IMR-90 (cell line): ENCODE measurements around the gene ZNF750. TPM values are rescaled to one million over a fixed set of nuclear protein-coding genes. Genes with fewer than 3 reads are reported as not detected.

Experiments used
- ATAC-seq: fragments of 200-7000 bp; cut with Tn5 transposase; 2 replicates; pipeline ENCODE4 v1.9.1; 2020; ENCODE audit warnings: low read depth, mild to moderate bottlenecking, moderate library complexity
- BruUV-seq: library from RNA; stranded (reverse); fragments of 400-500 nt; replicated peaks from 2 replicates; lab custom pipeline; 2021; lab: Mats Ljungman, UMichigan
- CTCF ChIA-PET: fragments of 300-600 bp; formaldehyde crosslinking; extraction: SDS; loops from one replicate; lab custom pipeline; 2021; ENCODE audit warnings: antibody characterized with exemption; lab: Yijun Ruan, JAX
- POLR2A ChIA-PET: fragments of 300-600 bp; sonication (Branson Sonifier 250); formaldehyde crosslinking; loops from one replicate; lab custom pipeline; 2022; ENCODE audit warnings: antibody characterized with exemption; ENCODE audit not compliant: unreplicated experiment; lab: Charles Lee
- DNase-seq: peaks from one replicate; pipeline ENCODE4 v3.0.0; 2013
- H2AFZ ChIP-seq: replicated peaks from 2 replicates; pipeline ENCODE3; 2013; ENCODE audit warnings: low read length, mild to moderate bottlenecking; ENCODE audit not compliant: poor library complexity
- H2AK5ac ChIP-seq: 2 replicates; pipeline ENCODE4 v1.6.1; 2013; ENCODE audit warnings: low read depth, low read length, inconsistent platforms
- H2AK9ac ChIP-seq: replicated peaks from 2 replicates; pipeline ENCODE3; 2013; ENCODE audit warnings: mild to moderate bottlenecking, low read depth, low read length, moderate library complexity; ENCODE audit not compliant: poor library complexity
- H2BK120ac ChIP-seq: 2 replicates; pipeline ENCODE4 v1.6.1; 2013; ENCODE audit warnings: low read depth, low read length, inconsistent platforms
- H2BK15ac ChIP-seq: 3 replicates; pipeline ENCODE4 v1.6.1; 2013; ENCODE audit warnings: low read depth, low read length, inconsistent platforms
- H2BK20ac ChIP-seq: 2 replicates; pipeline ENCODE4 v1.6.1; 2013; ENCODE audit warnings: low read depth, mild to moderate bottlenecking, inconsistent platforms, low read length, moderate library complexity
- H2BK5ac ChIP-seq: 2 replicates; pipeline ENCODE4 v1.6.1; 2013; ENCODE audit warnings: mild to moderate bottlenecking, low read depth, low read length, inconsistent platforms; ENCODE audit not compliant: poor library complexity, severe bottlenecking
- H3K14ac ChIP-seq: replicated peaks from 2 replicates; pipeline ENCODE4 v1.6.1; 2013; ENCODE audit warnings: low read depth, low read length, inconsistent platforms
- H3K18ac ChIP-seq: 2 replicates; pipeline ENCODE4 v1.6.1; 2013; ENCODE audit warnings: low read depth, low read length, control low read depth
- H3K23ac ChIP-seq: 2 replicates; pipeline ENCODE4 v1.6.1; 2013; ENCODE audit warnings: low read depth, low read length, inconsistent platforms
- H3K27ac ChIP-seq: 2 replicates; pipeline ENCODE4 v1.5.1; 2013; ENCODE audit warnings: mild to moderate bottlenecking, control low read depth, low read length; ENCODE audit not compliant: insufficient read depth
- H3K27me3 ChIP-seq: 2 replicates; pipeline ENCODE4 v1.6.1; 2013; ENCODE audit warnings: low read length; ENCODE audit not compliant: control insufficient read depth, insufficient read depth
- H3K36me3 ChIP-seq: 2 replicates; pipeline ENCODE4 v1.6.1; 2013; ENCODE audit warnings: low read length, mixed read lengths; ENCODE audit not compliant: control insufficient read depth, insufficient read depth
- H3K4ac ChIP-seq: 2 replicates; pipeline ENCODE4 v1.6.1; 2013; ENCODE audit warnings: low read depth, low read length, inconsistent platforms
- H3K4me1 ChIP-seq: 2 replicates; pipeline ENCODE4 v1.6.1; 2013; ENCODE audit warnings: low read length, mixed read lengths; ENCODE audit not compliant: control insufficient read depth, insufficient read depth
- H3K4me2 ChIP-seq: 2 replicates; pipeline ENCODE4 v1.6.1; 2013; ENCODE audit warnings: low read depth, mild to moderate bottlenecking, control low read depth, low read length, moderate library complexity
- H3K4me3 ChIP-seq: 2 replicates; pipeline ENCODE4 v1.5.1; 2013; ENCODE audit warnings: low read depth, mild to moderate bottlenecking, control low read depth, low read length, moderate library complexity; ENCODE audit not compliant: insufficient read depth
- H3K56ac ChIP-seq: 2 replicates; pipeline ENCODE4 v1.6.1; 2013; ENCODE audit warnings: low read length, inconsistent platforms; ENCODE audit not compliant: insufficient read depth; ENCODE audit errors: extremely low read depth
- H3K79me1 ChIP-seq, 2 experiments: 2 replicates each; pipeline ENCODE4 v1.6.1; 2013; ENCODE audit warnings: low read length in 2 of 2, inconsistent platforms in 1 of 2, low read depth in 1 of 2
- H3K9ac ChIP-seq: 2 replicates; pipeline ENCODE4 v1.6.1; 2013; ENCODE audit warnings: low read depth, low read length, control low read depth
- H3K9me1 ChIP-seq: 2 replicates; pipeline ENCODE4 v1.6.1; 2013; ENCODE audit warnings: low read length, inconsistent platforms; ENCODE audit not compliant: insufficient read depth
- H3K9me3 ChIP-seq: 2 replicates; pipeline ENCODE4 v1.6.1; 2013; ENCODE audit warnings: low read length; ENCODE audit not compliant: control insufficient read depth, insufficient read depth
- H4K20me1 ChIP-seq: 2 replicates; pipeline ENCODE4 v1.6.1; 2013; ENCODE audit warnings: low read length, inconsistent platforms; ENCODE audit not compliant: insufficient read depth
- H4K5ac ChIP-seq: 2 replicates; pipeline ENCODE4 v1.6.1; 2013; ENCODE audit warnings: mild to moderate bottlenecking, low read depth, low read length, control low read depth
- H4K8ac ChIP-seq, 2 experiments: 2 replicates each; pipeline ENCODE4 v1.6.1; 2013; ENCODE audit warnings: low read depth in 2 of 2, low read length in 2 of 2, control low read depth in 1 of 2, inconsistent platforms in 1 of 2
- H4K91ac ChIP-seq: 2 replicates; pipeline ENCODE4 v1.6.1; 2013; ENCODE audit warnings: low read depth, low read length, inconsistent platforms; ENCODE audit not compliant: insufficient read depth
- BHLHE40 ChIP-seq: fragments of 150-350 bp; IDR thresholded peaks from 2 replicates; pipeline ENCODE4 v1.6.1; 2016; ENCODE audit warnings: mild to moderate bottlenecking, low read depth, low read length
- CEBPB ChIP-seq: IDR thresholded peaks from 2 replicates; pipeline ENCODE4 v1.6.1; 2012; ENCODE audit warnings: low read depth, low read length, improper control_type of control experiment
- CHD1 ChIP-seq: IDR thresholded peaks from 2 replicates; pipeline ENCODE4 v1.6.1; 2012; ENCODE audit warnings: low read depth, low read length, improper control_type of control experiment
- CTCF ChIP-seq: conservative IDR thresholded peaks from 2 replicates; pipeline ENCODE4 v1.5.1; 2012; ENCODE audit warnings: mild to moderate bottlenecking, low read depth, low read length, improper control_type of control experiment
- FOS ChIP-seq: fragments of 150-350 bp; IDR thresholded peaks from 2 replicates; pipeline ENCODE4 v1.6.1; 2016; ENCODE audit warnings: low read depth, low read length
- MAFK ChIP-seq: IDR thresholded peaks from 2 replicates; pipeline ENCODE4 v1.6.1; 2012; ENCODE audit warnings: low read depth, low read length, improper control_type of control experiment
- MAZ ChIP-seq: IDR thresholded peaks from 2 replicates; pipeline ENCODE4 v1.6.1; 2012; ENCODE audit warnings: low read depth, mild to moderate bottlenecking, low read length, improper control_type of control experiment, moderate library complexity, borderline replicate concordance
- MXI1 ChIP-seq: IDR thresholded peaks from 2 replicates; pipeline ENCODE4 v1.6.1; 2012; ENCODE audit warnings: low read depth, mild to moderate bottlenecking, low read length, moderate library complexity, borderline replicate concordance
- NFE2L2 ChIP-seq: fragments of 150-350 bp; IDR thresholded peaks from 2 replicates; pipeline ENCODE4 v1.6.1; 2016; ENCODE audit warnings: low read depth, mild to moderate bottlenecking, low read length
- POLR2A ChIP-seq: IDR thresholded peaks from 2 replicates; pipeline ENCODE4 v1.6.1; 2012; ENCODE audit warnings: mild to moderate bottlenecking, low read depth, low read length
- RCOR1 ChIP-seq: IDR thresholded peaks from 2 replicates; pipeline ENCODE4 v1.6.1; 2012; ENCODE audit warnings: mild to moderate bottlenecking, low read length, improper control_type of control experiment; ENCODE audit not compliant: insufficient replicate concordance
- SMC3 ChIP-seq: fragments of 150-350 bp; IDR thresholded peaks from 2 replicates; pipeline ENCODE4 v1.6.1; 2016; ENCODE audit warnings: low read depth, mild to moderate bottlenecking, antibody characterized with exemption, low read length, moderate library complexity
- WGBS, 2 experiments: methylation state at CpG; one replicate each; pipeline versions ENCODE4 v1.1.5 to v1.1.7; 2013; ENCODE audit warnings: missing lambda C conversion rate in 2 of 2; ENCODE audit not compliant: insufficient read length in 1 of 2; ENCODE audit errors: extremely low coverage in 2 of 2; 5-methylcytosine and 5-hydroxymethylcytosine counted together
- dilution Hi-C: fragments of 300-500 bp; cut with HindIII; formaldehyde crosslinking; loops from one replicate; pipeline ENCODE4 v1.14.3; 2018; ENCODE audit warnings: low sequenced_read_pairs; ENCODE audit not compliant: unreplicated experiment
- in situ Hi-C: fragments of 300-500 bp; cut with MboI; formaldehyde crosslinking; loops from 3 replicates; pipeline ENCODE4 v1.14.3; 2019; ENCODE audit warnings: low sequenced_read_pairs, inconsistent platforms, mixed read lengths
- intact Hi-C: fragments of 100-400 bp; cut with micrococcal nuclease; formaldehyde crosslinking; loops from 2 replicates; pipeline ENCODE4 v1.10.0; 2022
- polyA plus RNA-seq, 3 experiments: library from polyadenylated mRNA; depleted of rRNA; stranded (reverse); fragments of >200 nt; gene quantifications; 2 replicates each; pipeline ENCODE4 v1.2.3, GENCODE V29; 2012; ENCODE audit warnings: low replicate concordance in 1 of 3
- total RNA-seq: library from RNA; depleted of rRNA; stranded (reverse); fragments of >200 nt; gene quantifications from 2 replicates; pipeline ENCODE4 v1.2.3, GENCODE V29; 2012
- TF ChIP-seq, protein P1 (sequence below): fragments of 150-350 bp; IDR thresholded peaks from 2 replicates; pipeline ENCODE4 v1.6.1; 2016; ENCODE audit warnings: low read depth, mild to moderate bottlenecking, low read length, moderate library complexity, borderline replicate concordance
- TF ChIP-seq, protein P2 (sequence below): fragments of 150-350 bp; IDR thresholded peaks from 2 replicates; pipeline ENCODE4 v1.6.1; 2017; ENCODE audit warnings: mild to moderate bottlenecking, antibody characterized with exemption, low read length, low read depth

ZNF750 gene
- total and polyA plus RNA-seq, 2 of the 4 experiments (the other 2 are of a cell fraction), result not detected

GRCh38 chr17:82888583-82889495 is 49.0 kb upstream of the ZNF750 start:
- Histone ChIP-seq H4K8ac (no peak overlapping the region), H3K18ac (no peak overlapping the region), H3K56ac (no peak overlapping the region), H3K9me1 (peaks cover 14% of the 10 kb centered on the region), H3K27ac (no peak overlapping the region), H2AK5ac (no peak overlapping the region), H4K5ac (no peak overlapping the region), H3K4me2 (no peak overlapping the region), H2BK15ac (no peak overlapping the region), H2BK5ac (no peak overlapping the region), H2BK120ac (no peak overlapping the region), H3K4me3 (no peak overlapping the region), H3K14ac (no peak overlapping the region), H3K23ac (no peak overlapping the region), H2AFZ (no peak overlapping the region), H3K4me1 (peaks cover 17% of the 10 kb centered on the region), H4K91ac (no peak overlapping the region), H2BK20ac (no peak overlapping the region), H3K9ac (no peak overlapping the region), H3K27me3 (no peaks in the 10 kb centered on the region), H3K9me3 (no peaks in the 10 kb centered on the region), H3K4ac (no peak overlapping the region), H3K36me3 (peaks cover 7% of the 10 kb centered on the region; the same call in 1 of the 2 replicates), H4K20me1 (no peaks in the 10 kb centered on the region; the same call in 1 of the 2 replicates), H2AK9ac (no peak overlapping the region), H3K79me1 (peaks cover 7 to 31% of the 10 kb centered on the region in 2 experiments; a peak in 2 of 4 replicates)
- BruUV-seq, result no TSS peak
- dilution Hi-C loops, result no loop called here
- WGBS, 2 experiments, result 98% methylated on average over 10 of the region's 30 CpGs; no CpG with 5 or more reads in 1 of the 2 experiments
- DNase-seq (no peak), ATAC-seq (no peak)
- in situ Hi-C loops, result no loop called here
- ChIA-PET POLR2A (no interaction called here), CTCF (no interaction called here)
- intact Hi-C loops, result no loop called here
- TF ChIP-seq NFE2L2 (no peak), CHD1 (no peak), MAFK (no peak), FOS (no peak), POLR2A (no peak), CTCF (no peak), BHLHE40 (no peak), MAZ (no peak), RCOR1 (no peak), SMC3 (no peak), CEBPB (no peak), MXI1 (no peak)
- TF ChIP-seq, protein P1, sequence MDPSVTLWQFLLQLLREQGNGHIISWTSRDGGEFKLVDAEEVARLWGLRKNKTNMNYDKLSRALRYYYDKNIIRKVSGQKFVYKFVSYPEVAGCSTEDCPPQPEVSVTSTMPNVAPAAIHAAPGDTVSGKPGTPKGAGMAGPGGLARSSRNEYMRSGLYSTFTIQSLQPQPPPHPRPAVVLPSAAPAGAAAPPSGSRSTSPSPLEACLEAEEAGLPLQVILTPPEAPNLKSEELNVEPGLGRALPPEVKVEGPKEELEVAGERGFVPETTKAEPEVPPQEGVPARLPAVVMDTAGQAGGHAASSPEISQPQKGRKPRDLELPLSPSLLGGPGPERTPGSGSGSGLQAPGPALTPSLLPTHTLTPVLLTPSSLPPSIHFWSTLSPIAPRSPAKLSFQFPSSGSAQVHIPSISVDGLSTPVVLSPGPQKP, result no peak
- TF ChIP-seq, protein P2, sequence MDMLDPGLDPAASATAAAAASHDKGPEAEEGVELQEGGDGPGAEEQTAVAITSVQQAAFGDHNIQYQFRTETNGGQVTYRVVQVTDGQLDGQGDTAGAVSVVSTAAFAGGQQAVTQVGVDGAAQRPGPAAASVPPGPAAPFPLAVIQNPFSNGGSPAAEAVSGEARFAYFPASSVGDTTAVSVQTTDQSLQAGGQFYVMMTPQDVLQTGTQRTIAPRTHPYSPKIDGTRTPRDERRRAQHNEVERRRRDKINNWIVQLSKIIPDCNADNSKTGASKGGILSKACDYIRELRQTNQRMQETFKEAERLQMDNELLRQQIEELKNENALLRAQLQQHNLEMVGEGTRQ, result no peak
